ENCODE data around the gene DGKI. TPM values are rescaled to one million over a fixed set of nuclear protein-coding genes. Genes with fewer than 3 reads are reported as not detected.

DGKI gene
- total RNA-seq, 1 experiment from 2014 or later = not detected

DNA sequence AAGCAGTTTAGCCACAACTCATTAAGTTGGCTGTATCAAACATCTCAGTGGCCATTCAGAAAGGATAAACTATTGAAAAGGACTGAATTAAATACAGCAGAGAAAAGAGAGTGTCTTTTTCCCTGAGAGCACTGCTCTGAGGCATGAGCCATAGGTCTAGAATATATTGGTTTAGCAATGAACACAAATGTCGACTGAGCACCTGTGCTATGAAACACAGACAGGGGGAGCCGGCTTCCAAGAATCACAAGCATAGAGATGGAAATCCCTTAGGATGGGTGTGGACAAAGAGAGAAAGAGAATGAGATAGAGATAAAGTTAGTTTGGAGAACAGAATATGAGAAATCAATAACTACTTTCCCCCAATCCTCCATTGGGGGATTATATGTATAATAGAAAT is 54.8 kb downstream of the DGKI start:
- ChIA-PET CTCF (no interaction called here), POLR2A (no interaction called here)
- intact Hi-C loops (cut with micrococcal nuclease; ENCODE audit: unreplicated experiment) = no loop called here
- DNase-seq (ENCODE audit: low read depth, low spot score) (no peak), ATAC-seq (no peak)
- BruUV-seq (replicated peaks) = no TSS peak
- in situ Hi-C loops (cut with HindIII; ENCODE audit: low pct_unique_long_range_greater_than_20kb, low sequenced_read_pairs) = no loop called here
- Histone ChIP-seq H3K27ac (ENCODE audit: low read length) (no peak overlapping the region), H3K27me3 (ENCODE audit: control insufficient read depth, insufficient read depth, low read length) (no peaks in the 10 kb centered on the region), H3K4me3 (ENCODE audit: low read depth in 2 of 2, low read length in 2 of 2) (no peak overlapping the region), H3K36me3 (ENCODE audit: control insufficient read depth, insufficient read depth, low read length) (no peaks in the 10 kb centered on the region), H3K4me1 (ENCODE audit: control insufficient read depth, insufficient read depth, low read length) (no peaks in the 10 kb centered on the region), H3K9me3 (ENCODE audit: control insufficient read depth, insufficient read depth, low read depth, low read length) (no peaks in the 10 kb centered on the region)
- no peak for TF ChIP-seq TCF7L2 (IDR thresholded peaks at IDR 0.05; ENCODE audit: low read depth, low read length)
- TF ChIP-seq, protein P1, sequence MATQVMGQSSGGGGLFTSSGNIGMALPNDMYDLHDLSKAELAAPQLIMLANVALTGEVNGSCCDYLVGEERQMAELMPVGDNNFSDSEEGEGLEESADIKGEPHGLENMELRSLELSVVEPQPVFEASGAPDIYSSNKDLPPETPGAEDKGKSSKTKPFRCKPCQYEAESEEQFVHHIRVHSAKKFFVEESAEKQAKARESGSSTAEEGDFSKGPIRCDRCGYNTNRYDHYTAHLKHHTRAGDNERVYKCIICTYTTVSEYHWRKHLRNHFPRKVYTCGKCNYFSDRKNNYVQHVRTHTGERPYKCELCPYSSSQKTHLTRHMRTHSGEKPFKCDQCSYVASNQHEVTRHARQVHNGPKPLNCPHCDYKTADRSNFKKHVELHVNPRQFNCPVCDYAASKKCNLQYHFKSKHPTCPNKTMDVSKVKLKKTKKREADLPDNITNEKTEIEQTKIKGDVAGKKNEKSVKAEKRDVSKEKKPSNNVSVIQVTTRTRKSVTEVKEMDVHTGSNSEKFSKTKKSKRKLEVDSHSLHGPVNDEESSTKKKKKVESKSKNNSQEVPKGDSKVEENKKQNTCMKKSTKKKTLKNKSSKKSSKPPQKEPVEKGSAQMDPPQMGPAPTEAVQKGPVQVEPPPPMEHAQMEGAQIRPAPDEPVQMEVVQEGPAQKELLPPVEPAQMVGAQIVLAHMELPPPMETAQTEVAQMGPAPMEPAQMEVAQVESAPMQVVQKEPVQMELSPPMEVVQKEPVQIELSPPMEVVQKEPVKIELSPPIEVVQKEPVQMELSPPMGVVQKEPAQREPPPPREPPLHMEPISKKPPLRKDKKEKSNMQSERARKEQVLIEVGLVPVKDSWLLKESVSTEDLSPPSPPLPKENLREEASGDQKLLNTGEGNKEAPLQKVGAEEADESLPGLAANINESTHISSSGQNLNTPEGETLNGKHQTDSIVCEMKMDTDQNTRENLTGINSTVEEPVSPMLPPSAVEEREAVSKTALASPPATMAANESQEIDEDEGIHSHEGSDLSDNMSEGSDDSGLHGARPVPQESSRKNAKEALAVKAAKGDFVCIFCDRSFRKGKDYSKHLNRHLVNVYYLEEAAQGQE (IDR thresholded peaks at IDR 0.05; ENCODE audit: insufficient read depth in 1 of 2, low read depth in 2 of 2, low read length in 1 of 2) = no peak
- TF ChIP-seq, protein P2, sequence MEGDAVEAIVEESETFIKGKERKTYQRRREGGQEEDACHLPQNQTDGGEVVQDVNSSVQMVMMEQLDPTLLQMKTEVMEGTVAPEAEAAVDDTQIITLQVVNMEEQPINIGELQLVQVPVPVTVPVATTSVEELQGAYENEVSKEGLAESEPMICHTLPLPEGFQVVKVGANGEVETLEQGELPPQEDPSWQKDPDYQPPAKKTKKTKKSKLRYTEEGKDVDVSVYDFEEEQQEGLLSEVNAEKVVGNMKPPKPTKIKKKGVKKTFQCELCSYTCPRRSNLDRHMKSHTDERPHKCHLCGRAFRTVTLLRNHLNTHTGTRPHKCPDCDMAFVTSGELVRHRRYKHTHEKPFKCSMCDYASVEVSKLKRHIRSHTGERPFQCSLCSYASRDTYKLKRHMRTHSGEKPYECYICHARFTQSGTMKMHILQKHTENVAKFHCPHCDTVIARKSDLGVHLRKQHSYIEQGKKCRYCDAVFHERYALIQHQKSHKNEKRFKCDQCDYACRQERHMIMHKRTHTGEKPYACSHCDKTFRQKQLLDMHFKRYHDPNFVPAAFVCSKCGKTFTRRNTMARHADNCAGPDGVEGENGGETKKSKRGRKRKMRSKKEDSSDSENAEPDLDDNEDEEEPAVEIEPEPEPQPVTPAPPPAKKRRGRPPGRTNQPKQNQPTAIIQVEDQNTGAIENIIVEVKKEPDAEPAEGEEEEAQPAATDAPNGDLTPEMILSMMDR (IDR thresholded peaks at IDR 0.05) = no peak
- TF ChIP-seq POLR2AphosphoS5 (IDR thresholded peaks at IDR 0.05; ENCODE audit: low read depth, low read length) = no peak
- TF ChIP-seq SIN3A (IDR thresholded peaks at IDR 0.05; ENCODE audit: borderline replicate concordance, insufficient read depth, low read depth, low read length) = no peak

DNA sequence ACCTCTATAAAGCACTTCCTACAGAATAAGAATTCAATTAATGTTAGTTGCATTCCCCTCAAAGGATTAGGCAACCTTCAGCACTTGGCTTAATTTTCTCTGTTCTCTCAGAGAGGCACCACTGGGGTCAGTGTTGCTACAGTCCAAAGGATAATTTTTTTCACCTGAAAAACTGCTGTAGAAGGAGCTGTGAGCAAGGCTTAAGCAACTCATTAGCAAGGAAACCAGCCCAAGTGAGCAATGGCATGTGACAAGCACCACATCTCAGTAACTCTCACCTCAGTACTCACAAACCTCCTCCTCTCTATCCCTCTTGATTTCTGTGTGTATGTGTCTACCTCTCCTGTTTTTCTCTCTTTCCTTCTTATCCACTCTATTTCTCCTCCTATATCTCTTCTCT is 55.9 kb downstream of the DGKI start:
- TF ChIP-seq TCF7L2 (IDR thresholded peaks at IDR 0.05; ENCODE audit: low read depth, low read length) = no peak
- no peak for TF ChIP-seq SIN3A (IDR thresholded peaks at IDR 0.05; ENCODE audit: borderline replicate concordance, insufficient read depth, low read depth, low read length)
- TF ChIP-seq POLR2AphosphoS5 (IDR thresholded peaks at IDR 0.05; ENCODE audit: low read depth, low read length) = no peak
- TF ChIP-seq, protein P1 (IDR thresholded peaks at IDR 0.05; ENCODE audit: insufficient read depth in 1 of 2, low read depth in 2 of 2, low read length in 1 of 2) = no peak
- TF ChIP-seq, protein P2 (IDR thresholded peaks at IDR 0.05) = no peak
- ChIA-PET CTCF (no interaction called here), POLR2A (no interaction called here)
- Histone ChIP-seq H3K4me3 (ENCODE audit: low read depth in 2 of 2, low read length in 2 of 2) (no peak overlapping the region), H3K36me3 (ENCODE audit: control insufficient read depth, insufficient read depth, low read length) (no peaks in the 10 kb centered on the region), H3K4me1 (ENCODE audit: control insufficient read depth, insufficient read depth, low read length) (no peaks in the 10 kb centered on the region), H3K9me3 (ENCODE audit: control insufficient read depth, insufficient read depth, low read depth, low read length) (no peaks in the 10 kb centered on the region), H3K27me3 (ENCODE audit: control insufficient read depth, insufficient read depth, low read length) (no peaks in the 10 kb centered on the region), H3K27ac (ENCODE audit: low read length) (no peak overlapping the region)
- DNase-seq (ENCODE audit: low read depth, low spot score) (no peak), ATAC-seq (no peak)
- intact Hi-C loops (cut with micrococcal nuclease; ENCODE audit: unreplicated experiment) (no loop called here), in situ Hi-C loops (cut with HindIII; ENCODE audit: low pct_unique_long_range_greater_than_20kb, low sequenced_read_pairs) (no loop called here)
- no TSS peak for BruUV-seq (replicated peaks)
